ENCODE results near the gene ZFP57.

The ZFP57 gene

DNA sequence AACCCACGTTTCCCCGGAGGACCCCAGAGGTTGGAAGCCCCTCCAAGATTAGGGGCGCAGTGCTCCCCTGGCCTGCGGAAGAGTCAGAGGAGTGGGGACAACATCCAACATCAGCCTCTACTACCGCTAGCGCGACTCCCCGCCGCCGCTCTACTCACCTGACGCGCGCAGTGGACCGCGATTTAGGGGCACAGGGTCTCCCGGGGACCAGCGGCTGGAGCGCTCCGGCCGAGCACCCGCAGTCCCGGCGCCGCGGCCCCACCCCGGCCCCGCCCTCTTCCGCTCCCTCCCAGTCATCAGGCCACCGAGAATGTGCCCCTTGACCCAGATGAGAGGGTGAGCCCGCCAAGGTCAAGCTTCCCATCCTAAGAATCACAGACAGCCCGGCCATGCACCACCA is at the start of gene ZFP57:
Gene ZFP57 (minus strand): TSS at position 249 of the 400 bp plus-strand sequence. CDS start 4,149 bp downstream, outside the sequence.
- in situ Hi-C loops (cut with MboI; ENCODE audit: low sequenced_read_pairs) = no loop called here

DNA sequence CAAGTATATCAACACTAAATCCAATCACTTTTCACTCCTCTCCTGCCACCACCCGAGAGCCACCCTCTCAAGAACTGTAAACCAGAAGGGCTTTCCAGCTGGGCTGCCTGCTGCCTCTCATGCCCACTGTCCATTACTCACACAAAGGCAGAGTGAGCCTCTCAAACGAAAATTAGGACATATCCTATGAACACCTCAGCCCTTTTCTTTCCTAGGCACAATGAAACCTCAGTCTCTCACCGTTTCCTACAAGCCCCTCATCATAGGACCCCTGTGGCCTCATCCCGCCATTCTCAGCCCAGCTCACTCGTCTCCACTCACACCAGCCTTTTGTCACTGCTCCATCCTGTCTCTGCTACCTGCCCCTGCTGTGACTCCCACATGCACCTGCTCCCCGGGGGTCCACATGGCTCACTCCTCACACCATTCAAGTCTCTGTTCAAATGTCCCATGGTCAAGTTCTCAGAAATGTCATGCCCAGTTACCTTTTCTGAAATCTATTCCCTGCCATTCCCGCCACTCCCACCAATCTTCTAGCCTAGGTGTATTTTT is 49.7 kb upstream of the ZFP57 start:
- in situ Hi-C loops (cut with MboI; ENCODE audit: low sequenced_read_pairs) = loop anchor here (25.0 kb wide), 1 partner anchor 282 kb away; no protein-coding TSS in a partner anchor

DNA sequence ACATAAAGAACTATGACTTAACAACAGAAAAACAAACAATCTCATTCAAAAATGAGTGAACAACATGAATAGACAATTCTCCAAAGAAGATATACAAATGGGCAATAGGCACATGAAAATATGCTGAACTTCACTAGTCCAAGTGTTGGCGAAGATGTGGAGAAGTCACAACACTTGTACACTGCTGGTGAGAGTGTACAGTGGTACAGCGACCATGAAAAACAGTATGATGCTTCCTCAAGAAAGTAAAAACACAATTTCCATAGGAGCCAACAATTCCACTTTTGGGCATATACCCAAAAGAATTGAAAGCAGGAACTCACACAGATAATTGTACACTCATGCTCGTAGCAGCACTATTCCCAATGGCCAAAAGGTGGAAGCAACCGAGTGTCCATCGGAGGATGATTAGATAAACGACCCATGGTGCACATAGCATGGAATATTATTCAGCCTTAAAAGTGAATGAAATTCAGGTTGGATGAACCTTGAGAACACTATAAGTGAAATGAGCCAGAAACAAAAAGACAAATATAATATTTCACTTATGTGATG is 48.9 kb upstream of the ZFP57 start:
- in situ Hi-C loops (cut with MboI; ENCODE audit: low sequenced_read_pairs) = loop anchor here (25.0 kb wide), 1 partner anchor 282 kb away; no protein-coding TSS in a partner anchor

DNA sequence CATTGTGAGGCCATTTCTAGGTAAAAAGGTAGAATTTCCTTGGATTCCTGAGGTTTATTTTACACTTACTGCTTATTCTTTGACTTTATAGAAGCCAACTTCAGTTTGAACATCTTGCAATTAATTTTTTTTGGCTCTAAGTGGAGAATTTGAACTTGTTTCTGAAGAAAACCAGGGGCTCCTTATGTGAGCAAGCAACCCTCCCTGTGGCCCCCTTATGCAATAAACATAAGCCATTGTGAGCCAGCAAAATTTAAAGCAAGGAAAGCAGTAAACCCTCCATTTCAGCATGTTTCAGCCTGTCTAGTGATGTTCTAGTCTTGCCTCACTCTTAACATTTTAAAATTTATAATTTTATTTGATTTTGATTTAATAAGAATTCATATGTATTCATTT is 47.9 kb upstream of the ZFP57 start:
- in situ Hi-C loops (cut with MboI; ENCODE audit: low sequenced_read_pairs) = loop anchor here (25.0 kb wide), 1 partner anchor 283 kb away; no protein-coding TSS in a partner anchor

DNA sequence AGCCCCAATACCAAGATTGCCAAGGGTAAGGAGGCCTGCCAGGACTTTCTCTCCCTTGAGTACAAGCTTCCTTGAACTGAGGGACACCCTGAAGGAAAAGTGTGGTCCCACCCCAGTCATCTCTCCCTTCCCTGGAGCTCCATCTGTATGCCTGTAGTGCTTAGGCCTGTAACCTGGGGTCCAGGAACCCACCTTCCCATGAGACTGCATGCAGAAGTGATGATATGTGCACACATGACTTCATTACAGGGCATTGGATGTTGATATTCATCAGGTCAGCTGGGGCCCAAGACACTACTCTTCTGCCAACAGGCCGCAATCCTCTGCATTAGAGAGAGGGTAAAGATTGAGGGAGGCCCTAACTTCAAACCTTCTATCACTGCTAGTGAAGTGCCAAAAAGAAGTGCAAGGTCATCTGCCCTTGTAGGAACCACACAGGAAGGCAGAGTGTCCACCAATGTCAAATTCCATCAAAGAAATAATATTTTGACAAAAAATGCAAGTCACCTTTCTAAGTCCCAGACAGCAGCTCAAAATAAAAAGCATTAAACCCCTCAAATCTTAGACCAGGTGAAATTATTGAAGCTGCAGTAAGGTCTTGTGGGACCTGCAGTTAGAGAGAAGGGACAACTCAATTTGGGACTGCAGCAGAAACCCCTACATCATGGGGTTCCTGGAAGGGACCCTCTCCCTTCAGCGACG is 47.4 kb upstream of the ZFP57 start:
- in situ Hi-C loops (cut with MboI; ENCODE audit: low sequenced_read_pairs) = loop anchor here (25.0 kb wide), 1 partner anchor 284 kb away; no protein-coding TSS in a partner anchor

DNA sequence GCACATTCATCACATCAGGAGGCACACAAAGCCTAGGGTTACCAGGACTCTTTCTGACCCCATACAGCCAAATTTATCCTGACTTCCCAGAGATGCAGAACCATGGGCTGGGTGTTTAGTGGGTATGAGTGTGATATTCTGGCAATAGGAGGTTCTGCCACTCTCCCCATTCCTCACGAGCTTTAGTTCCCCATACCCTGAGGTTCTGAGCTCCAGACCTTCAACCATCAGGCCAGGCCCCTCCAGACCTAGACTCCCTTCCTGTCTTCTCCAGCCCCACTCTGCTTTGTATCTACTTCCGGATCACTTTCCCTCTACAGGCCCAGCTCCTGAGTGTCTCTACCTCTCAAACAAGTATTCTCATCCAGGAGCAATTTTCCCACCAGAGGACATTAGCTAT is 46.7 kb upstream of the ZFP57 start:
- in situ Hi-C loops (cut with MboI; ENCODE audit: low sequenced_read_pairs) = loop anchor here (25.0 kb wide), 1 partner anchor 285 kb away; no protein-coding TSS in a partner anchor

DNA sequence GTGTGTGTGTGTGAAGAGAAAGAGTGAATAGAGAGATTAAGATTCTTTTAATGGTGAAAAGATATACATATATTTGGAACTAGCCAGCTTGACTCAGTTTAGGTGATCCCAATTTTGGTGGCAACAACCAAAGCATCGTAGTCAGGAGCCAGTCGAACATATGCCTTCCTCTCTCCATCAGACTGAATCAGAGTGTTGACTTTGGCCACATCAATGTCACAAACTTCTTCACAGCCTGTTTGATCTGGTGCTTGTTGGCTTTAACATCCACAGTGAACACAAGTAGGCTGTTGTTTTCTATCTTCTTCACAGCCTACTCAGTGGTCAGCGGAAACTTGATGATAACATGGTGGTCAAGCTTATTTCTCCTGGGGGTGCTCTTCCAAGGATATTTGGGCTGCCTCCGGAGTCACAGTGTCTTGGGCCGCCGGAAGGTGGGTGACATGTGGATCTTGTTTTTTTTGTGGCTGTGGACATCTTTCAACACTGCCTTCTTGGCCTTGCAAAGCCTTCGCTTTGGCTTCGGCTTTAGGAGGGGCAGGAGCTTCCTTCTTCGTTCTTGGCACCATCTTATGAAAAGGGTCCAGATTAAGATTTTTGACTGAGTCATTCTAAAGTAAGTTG is 45.7 kb upstream of the ZFP57 start:
- in situ Hi-C loops (cut with MboI; ENCODE audit: low sequenced_read_pairs) = loop anchor here (25.0 kb wide), 1 partner anchor 286 kb away; no protein-coding TSS in a partner anchor

DNA sequence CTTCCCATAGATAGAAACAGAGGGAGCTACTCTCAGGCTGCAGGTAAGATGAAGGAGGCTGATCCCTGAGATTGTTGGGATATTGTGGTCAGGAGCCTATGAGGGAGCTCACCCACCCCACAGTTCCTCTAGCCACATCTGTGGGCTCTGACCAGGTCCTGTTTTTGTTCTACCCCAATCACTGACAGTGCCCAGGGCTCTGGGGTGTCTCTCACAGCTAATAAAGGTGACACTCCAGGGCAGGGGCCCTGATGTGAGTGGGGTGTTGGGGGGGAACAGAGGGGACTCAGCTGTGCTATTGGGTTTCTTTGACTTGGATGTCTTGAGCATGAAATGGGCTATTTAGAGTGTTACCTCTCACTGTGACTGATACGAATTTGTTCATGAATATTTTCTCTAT is 45.0 kb upstream of the ZFP57 start:
- in situ Hi-C loops (cut with MboI; ENCODE audit: low sequenced_read_pairs) = loop anchor here (25.0 kb wide), 1 partner anchor 286 kb away; no protein-coding TSS in a partner anchor

DNA sequence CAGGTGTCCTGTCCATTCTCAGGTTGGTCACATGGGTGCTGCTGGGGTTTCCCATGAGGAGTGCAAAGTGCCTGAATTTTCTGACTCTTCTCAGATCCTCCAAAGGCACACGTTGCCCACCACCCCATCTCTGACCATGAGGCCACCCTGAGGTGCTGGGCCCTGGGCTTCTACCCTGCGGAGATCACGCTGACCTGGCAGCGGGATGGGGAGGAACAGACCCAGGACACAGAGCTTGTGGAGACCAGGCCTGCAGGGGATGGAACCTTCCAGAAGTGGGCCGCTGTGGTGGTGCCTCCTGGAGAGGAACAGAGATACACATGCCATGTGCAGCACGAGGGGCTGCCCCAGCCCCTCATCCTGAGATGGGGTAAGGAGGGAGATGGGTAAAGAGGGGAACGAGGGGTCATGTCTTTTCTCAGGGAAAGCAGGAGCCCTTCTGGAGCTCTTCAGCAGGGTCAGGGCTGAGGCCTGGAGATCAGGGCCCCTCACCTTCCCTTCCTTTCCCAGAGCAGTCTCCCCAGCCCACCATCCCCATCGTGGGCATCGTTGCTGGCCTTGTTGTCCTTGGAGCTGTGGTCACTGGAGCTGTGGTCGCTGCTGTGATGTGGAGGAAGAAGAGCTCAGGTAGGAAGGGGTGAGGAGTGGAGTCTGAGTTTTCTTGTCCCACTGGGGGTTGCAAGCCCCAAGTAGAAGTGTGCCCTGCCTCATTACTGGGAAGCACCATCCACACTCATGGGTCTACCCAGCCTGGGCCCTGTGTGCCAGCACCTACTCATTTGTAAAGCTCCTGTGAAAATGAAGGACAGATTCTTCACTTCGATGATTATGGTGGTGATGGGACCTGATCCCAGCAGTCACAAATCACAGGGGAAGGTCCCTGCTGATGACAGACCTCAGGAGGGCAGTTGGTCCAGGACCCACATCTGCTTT is 44.3 kb upstream of the ZFP57 start:
- in situ Hi-C loops (cut with MboI; ENCODE audit: low sequenced_read_pairs) = loop anchor here (25.0 kb wide), 1 partner anchor 287 kb away; no protein-coding TSS in a partner anchor

DNA sequence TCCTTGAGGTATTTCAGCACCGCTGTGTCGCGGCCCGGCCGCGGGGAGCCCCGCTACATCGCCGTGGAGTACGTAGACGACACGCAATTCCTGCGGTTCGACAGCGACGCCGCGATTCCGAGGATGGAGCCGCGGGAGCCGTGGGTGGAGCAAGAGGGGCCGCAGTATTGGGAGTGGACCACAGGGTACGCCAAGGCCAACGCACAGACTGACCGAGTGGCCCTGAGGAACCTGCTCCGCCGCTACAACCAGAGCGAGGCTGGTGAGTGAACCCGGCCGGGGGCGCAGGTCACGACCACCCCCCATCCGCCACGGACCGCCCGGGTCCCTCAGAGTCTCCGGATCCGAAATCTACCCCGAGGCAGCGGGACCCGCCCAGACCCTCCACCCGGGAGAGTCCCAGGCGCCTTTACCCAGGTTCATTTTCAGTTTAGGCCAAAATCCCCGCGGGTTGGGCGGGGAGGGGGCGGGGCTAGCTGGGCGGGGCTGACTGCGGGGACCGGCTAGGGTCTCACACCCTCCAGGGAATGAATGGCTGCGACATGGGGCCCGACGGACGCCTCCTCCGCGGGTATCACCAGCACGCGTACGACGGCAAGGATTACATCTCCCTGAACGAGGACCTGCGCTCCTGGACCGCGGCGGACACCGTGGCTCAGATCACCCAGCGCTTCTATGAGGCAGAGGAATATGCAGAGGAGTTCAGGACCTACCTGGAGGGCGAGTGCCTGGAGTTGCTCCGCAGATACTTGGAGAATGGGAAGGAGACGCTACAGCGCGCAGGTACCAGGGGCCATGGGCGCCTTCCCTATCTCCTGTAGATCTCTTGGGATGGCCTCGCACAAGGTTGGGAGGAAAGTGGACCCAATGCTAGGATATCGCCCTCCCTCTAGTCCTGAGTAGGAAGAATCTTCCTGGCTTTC is 43.0 kb upstream of the ZFP57 start:
- in situ Hi-C loops (cut with MboI; ENCODE audit: low sequenced_read_pairs) = no loop called here

DNA sequence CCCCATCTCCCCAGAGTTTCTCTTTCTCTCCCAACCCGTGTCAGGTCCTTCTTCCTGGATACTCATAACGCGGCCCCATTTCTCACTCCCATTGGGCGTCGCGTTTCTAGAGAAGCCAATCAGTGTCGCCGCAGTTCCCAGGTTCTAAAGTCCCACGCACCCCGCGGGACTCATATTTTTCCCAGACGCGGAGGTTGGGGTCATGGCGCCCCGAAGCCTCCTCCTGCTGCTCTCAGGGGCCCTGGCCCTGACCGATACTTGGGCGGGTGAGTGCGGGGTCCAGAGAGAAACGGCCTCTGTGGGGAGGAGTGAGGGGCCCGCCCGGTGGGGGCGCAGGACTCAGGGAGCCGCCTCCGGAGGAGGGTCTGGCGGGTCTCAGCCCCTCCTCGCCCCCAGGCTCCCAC is 42.3 kb upstream of the ZFP57 start, which contains the start of gene HLA-F:
Gene HLA-F (plus strand): TSS at position 173 of the 404 bp plus-strand sequence. CDS start 30 bp downstream, at position 203.
- in situ Hi-C loops (cut with MboI; ENCODE audit: low sequenced_read_pairs) = no loop called here

DNA sequence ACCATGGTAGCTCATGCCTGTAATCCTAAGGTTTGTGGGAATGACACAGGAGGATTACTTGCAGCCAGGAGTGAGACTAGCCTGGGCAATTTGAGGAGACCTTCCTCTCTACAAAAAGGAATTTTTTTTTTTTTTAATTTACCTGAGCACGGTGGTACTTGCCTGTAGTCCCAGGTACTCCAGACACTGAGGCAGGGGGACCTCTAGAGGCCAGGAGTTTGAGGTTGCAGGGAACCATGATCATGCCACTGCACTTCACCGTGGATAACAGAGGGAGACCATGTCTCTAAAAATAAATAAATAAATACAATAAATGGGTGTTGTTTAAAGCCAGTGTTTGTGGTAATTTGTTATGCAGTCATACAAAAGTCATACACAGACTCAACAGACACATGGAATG is 39.9 kb upstream of the ZFP57 start:
- in situ Hi-C loops (cut with MboI; ENCODE audit: low sequenced_read_pairs) = no loop called here

DNA sequence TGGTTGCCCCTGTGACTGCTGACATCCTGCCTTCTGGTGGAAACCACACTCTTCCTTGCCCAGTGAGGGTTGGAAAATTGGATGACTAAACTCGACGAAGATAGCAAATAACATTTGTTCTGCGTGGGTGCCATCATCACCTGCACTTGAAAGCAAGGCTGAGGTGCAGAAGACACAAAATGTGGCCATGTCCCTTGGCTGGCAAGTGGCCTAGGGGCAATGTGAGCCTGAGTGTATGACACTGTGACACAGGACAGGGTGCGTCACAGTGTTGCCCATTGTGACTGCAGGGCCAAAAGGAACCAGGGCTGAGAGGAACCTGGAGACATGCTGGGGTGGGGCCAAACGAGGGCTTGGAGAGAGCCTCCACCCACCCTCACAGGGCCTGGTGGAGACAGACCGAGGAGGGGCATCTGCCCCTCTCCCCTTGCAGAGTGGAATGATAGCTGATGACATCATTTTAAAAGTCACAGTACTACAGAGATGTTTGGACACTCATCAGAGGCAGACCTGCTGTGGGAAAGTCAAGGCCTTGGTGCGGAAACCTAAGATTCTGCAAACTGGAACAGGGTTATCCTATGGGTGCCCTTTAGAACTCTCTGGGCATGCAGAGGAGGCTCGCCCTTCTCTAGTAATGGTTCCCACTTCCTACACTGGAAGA is 29.5 kb upstream of the ZFP57 start:
- in situ Hi-C loops (cut with MboI; ENCODE audit: low sequenced_read_pairs) = no loop called here

DNA sequence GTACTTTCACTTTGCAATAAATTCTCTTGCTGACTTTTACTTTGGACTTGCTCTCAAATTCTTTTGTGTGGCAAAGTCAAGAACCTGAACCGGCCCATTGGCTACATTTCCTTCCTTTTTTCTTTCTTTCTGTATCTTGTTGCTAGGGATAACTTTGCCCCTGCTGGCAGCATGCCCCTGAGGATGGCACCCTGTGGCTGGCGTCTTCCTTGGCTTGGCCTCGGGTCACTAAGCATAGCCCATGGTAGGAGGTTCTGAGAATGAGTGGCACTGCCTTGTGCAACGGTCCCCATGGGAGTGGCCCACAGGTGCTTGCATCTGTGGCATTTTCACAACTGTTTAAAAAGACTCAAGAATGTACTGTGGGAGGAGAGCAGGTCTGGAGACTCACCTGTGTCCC is 28.2 kb upstream of the ZFP57 start:
- in situ Hi-C loops (cut with MboI; ENCODE audit: low sequenced_read_pairs) = no loop called here

DNA sequence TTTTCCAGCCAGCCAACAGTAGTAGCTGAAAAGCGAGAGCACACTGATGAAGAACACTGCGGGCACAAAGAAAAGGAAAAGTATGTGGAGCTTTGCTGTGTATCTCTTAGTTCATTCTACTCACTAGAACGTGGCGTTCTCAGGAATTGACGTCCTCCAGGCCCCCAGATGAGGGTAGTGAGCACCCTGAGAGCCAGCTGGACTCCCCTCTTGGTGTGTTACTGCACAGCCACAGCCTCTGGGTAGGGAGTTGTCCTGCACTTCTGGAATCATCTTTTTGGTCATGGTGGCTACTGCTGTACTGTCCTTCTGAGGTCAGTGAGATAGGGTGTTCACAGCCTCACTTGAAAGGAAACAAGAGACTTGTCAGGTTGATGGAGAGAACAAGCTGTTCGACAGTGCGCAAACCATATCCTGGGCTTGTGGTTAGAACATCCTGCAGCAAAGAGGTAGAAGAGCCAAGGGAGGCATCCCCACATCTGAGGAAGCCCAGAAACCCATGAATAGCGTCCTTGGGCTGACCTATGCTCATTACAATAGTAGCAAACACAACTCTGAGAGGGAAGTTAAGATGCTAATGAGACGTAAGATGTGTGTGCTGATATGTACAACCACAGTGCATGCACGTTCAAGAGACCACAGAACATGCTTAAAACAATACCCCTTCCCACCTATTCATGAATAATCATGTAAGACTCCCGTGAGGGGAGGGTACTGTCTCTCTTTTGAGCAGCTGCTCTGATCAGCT is 27.7 kb upstream of the ZFP57 start:
- in situ Hi-C loops (cut with MboI; ENCODE audit: low sequenced_read_pairs) = no loop called here

DNA sequence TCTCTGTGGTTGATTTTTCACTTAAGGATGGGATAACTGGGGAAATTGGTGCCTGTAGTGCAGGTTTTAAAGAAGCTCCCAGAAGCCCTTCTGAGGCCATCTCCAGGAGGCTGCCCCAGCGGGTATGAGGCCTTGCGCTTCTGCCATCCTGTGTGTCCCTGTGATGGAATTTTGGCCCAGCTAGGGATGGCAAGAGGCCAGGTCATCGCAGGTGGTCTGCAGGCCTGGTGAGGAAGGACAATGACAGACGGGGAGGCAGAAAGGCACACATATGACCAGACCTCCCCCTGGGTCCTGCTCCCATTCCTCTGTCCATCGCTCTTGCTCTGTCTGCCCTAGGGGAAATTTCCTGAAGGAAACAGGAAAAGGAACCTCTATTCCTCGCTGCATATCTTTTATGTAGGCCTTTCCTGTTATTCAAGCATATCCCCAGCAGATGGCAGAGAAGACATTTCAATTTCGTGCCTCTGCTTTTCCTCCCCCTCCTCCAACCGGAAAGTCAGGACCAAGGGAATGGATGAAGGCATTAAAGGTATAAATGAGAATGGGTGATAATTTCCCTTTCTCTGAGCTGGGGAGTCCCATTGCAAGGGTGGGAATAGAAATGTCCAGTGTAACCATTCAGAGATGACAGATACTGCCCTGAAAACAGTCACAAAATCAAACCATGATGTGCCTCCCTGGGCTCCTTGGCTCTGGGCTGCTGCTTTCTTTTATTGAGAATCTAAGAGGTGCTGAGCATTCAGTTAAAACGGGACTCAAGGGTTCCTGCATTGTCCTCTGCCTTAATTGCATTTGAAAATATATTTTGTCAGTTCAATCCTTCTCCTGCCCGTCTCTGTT is 24.7 kb upstream of the ZFP57 start:
- in situ Hi-C loops (cut with MboI; ENCODE audit: low sequenced_read_pairs) = no loop called here

DNA sequence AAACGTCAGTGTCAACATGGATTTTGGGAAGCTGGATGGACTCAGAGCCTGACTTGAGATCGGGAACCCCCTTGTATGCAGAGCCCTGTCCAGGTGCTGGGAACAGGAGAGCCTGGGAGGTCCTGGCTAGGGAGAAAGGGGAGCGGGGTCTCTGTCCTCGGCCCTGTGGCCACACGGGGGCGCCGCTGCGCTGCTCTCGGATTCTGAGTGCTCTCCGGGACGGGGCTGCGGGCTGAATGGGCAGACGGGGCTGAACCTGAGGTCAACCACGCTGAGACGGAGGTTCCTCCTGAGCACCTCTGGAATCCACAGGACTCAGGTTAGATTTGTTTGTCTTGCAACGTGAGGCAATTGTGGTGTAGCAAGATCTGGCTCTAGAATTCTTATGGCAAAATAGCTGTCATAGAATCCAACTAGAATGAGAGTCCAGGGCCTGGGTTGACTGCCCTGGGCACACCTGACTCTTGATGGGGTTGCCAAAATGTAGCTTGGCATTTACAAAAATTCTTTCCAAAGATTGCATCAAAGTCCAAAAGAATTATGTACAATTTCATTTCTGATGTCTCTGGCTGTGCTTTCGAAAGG is 21.7 kb upstream of the ZFP57 start:
- in situ Hi-C loops (cut with MboI; ENCODE audit: low sequenced_read_pairs) = no loop called here
